Aorta (tissue), 5 donors: ENCODE measurements around the gene GRAMD2A. TPM values are rescaled to one million over a fixed set of nuclear protein-coding genes. Genes with fewer than 3 reads are reported as not detected.

ENCODE experiments used
- ATAC-seq: fragments of 200-7000 bp; cut with Tn5 transposase; one replicate; pipeline ENCODE4 v1.9.1; 2022; ENCODE audit warnings: moderate library complexity; ENCODE audit not compliant: low FRiP score
- DNase-seq, 2 donors: peaks; one replicate each; pipeline ENCODE4 v3.0.0-alpha.2; 2020
- H3K27ac ChIP-seq, 2 donors: one replicate each; pipeline ENCODE4 v1.5.1; 2013; ENCODE audit warnings: low read length in 2 of 2, mild to moderate bottlenecking in 2 of 2, moderate library complexity in 2 of 2, control low read depth in 1 of 2, inconsistent platforms in 1 of 2, low read depth in 1 of 2
- H3K27me3 ChIP-seq, 2 donors: one replicate each; pipeline ENCODE4 v1.6.1; 2013; ENCODE audit warnings: control low read depth in 1 of 2, low read length in 1 of 2, mild to moderate bottlenecking in 1 of 2, moderate library complexity in 1 of 2; ENCODE audit not compliant: insufficient read depth in 2 of 2, control insufficient read depth in 1 of 2
- H3K36me3 ChIP-seq, 2 donors: one replicate each; pipeline ENCODE4 v1.6.1; 2013; ENCODE audit warnings: control low read depth in 1 of 2, low read length in 1 of 2, mild to moderate bottlenecking in 1 of 2; ENCODE audit not compliant: insufficient read depth in 2 of 2, control insufficient read depth in 1 of 2
- H3K4me1 ChIP-seq, 2 donors: one replicate each; pipeline ENCODE4 v1.6.1; 2013; ENCODE audit warnings: low read length in 2 of 2, control low read depth in 1 of 2, mild to moderate bottlenecking in 1 of 2, moderate library complexity in 1 of 2; ENCODE audit not compliant: insufficient read depth in 2 of 2, control insufficient read depth in 1 of 2
- H3K4me3 ChIP-seq, 2 donors: one replicate each; pipeline ENCODE4 v1.5.1; 2013; ENCODE audit warnings: low read length in 2 of 2, control low read depth in 1 of 2, mild to moderate bottlenecking in 1 of 2
- H3K9me3 ChIP-seq: one replicate; pipeline ENCODE4 v1.6.1; 2013; ENCODE audit warnings: mild to moderate bottlenecking, low read length; ENCODE audit not compliant: control insufficient read depth
- WGBS, 2 donors: extraction: QIAGEN DNeasy Blood & Tissue Kit; methylation state at CpG; one replicate each; pipeline ENCODE4 v1.1.7; 2013; 5-methylcytosine and 5-hydroxymethylcytosine counted together
- intact Hi-C, 2 donors: fragments of 100-400 bp; cut with DNase I; formaldehyde crosslinking; loops; one replicate each; pipeline versions ENCODE4 v1.14.2 to v1.15.0; 2022
- polyA plus RNA-seq, 2 donors: library from polyadenylated mRNA; stranded (reverse); fragments of 200-250 nt; gene quantifications; one replicate each; pipeline ENCODE4 v1.2.3, GENCODE V29; 2013
- total RNA-seq, 2 donors: library from RNA; stranded (reverse); fragmentation: NEBNext Ultra II Directional; extraction: Animal tissue kit (Norgen Biotek cat#: 25700); gene quantifications; one replicate each; pipeline ENCODE4 v1.2.1, GENCODE V29; 2021
- donor health status: healthy with polysubstance abuse.
- donor health status: Bipolar disorder and iron deficiency.
- donor health status: DM: no; HTN: no; CAD: no.
- donor health status: DM: no; HTN: no; CAD: no.
- donor health status: DM: yes; HTN: yes; CAD: no.

GRAMD2A gene
- total and polyA plus RNA-seq, 4 donors: 0.13 to 1.5 (median 0.56) TPM

GRCh38 chr15:72169921-72170611 is 27.5 kb downstream of the GRAMD2A start:
- no peaks in the 10 kb centered on the region for H3K27me3 ChIP-seq
- ATAC-seq: no peak
- intact Hi-C loops: no loop called here
- no peaks in the 10 kb centered on the region for H3K36me3 ChIP-seq
- DNase-seq: peak; percentile 23 to 58
- no peak overlapping the region for H3K27ac ChIP-seq
- WGBS, 2 donors: 94 to 95% methylated on average over 16 of the region's 16 CpGs
- H3K4me1 ChIP-seq: no peaks in the 10 kb centered on the region
- H3K4me3 ChIP-seq: no peak overlapping the region
- H3K9me3 ChIP-seq: no peaks in the 10 kb centered on the region

GRCh38 chr15:72169236-72169920 is 28.2 kb downstream of the GRAMD2A start:
- no peak overlapping the region for H3K27ac ChIP-seq

GRCh38 chr15:72168808-72169190 is 28.8 kb downstream of the GRAMD2A start:
- Histone ChIP-seq H3K4me1 (no peaks in the 10 kb centered on the region), H3K9me3 (no peaks in the 10 kb centered on the region), H3K36me3 (no peaks in the 10 kb centered on the region), H3K27ac (no peak overlapping the region), H3K27me3 (no peaks in the 10 kb centered on the region), H3K4me3 (no peak overlapping the region)
- 25 to 26% methylated on average over 4 of the region's 4 CpGs for WGBS, 2 donors
- intact Hi-C loops: no loop called here
- DNase-seq (peak in 1 of 2 donors; percentile 37), ATAC-seq (no peak)

More at GRCh38 chr15:72169236-72169920, 28.2 kb downstream of the GRAMD2A start:
- intact Hi-C loops: no loop called here
- no peaks in the 10 kb centered on the region for H3K9me3 ChIP-seq
- H3K27me3 ChIP-seq: no peaks in the 10 kb centered on the region
- 82 to 90% methylated on average over 10 of the region's 10 CpGs for WGBS, 2 donors
- H3K4me1 ChIP-seq: no peaks in the 10 kb centered on the region
- H3K4me3 ChIP-seq: no peak overlapping the region
- no peak for ATAC-seq
- peak; percentile 29 to 62 for DNase-seq
- H3K36me3 ChIP-seq: no peaks in the 10 kb centered on the region

GRCh38 chr15:72168131-72168807 is 29.3 kb downstream of the GRAMD2A start:
- ATAC-seq (no peak), DNase-seq (peak in 1 of 2 donors; percentile 49)
- Histone ChIP-seq H3K27ac (no peak overlapping the region), H3K4me3 (no peak overlapping the region), H3K27me3 (no peaks in the 10 kb centered on the region), H3K4me1 (no peaks in the 10 kb centered on the region), H3K36me3 (no peaks in the 10 kb centered on the region), H3K9me3 (no peaks in the 10 kb centered on the region)
- intact Hi-C loops: no loop called here
- 12 to 13% methylated on average over 7 of the region's 7 CpGs for WGBS, 2 donors

GRCh38 chr15:72167445-72167844 is 30.1 kb downstream of the GRAMD2A start:
- Histone ChIP-seq H3K9me3 (no peaks in the 10 kb centered on the region), H3K27ac (no peak overlapping the region), H3K4me3 (no peak overlapping the region), H3K4me1 (no peaks in the 10 kb centered on the region), H3K27me3 (no peaks in the 10 kb centered on the region), H3K36me3 (no peaks in the 10 kb centered on the region)
- intact Hi-C loops: no loop called here
- DNase-seq: peak in 1 of 2 donors; percentile 20
- no peak for ATAC-seq
- 67% methylated on average over 6 of the region's 6 CpGs for WGBS, 2 donors

GRCh38 chr15:72166716-72167417 is 30.7 kb downstream of the GRAMD2A start:
- Histone ChIP-seq H3K4me1 (no peaks in the 10 kb centered on the region), H3K27me3 (no peaks in the 10 kb centered on the region), H3K4me3 (no peak overlapping the region), H3K27ac (no peak overlapping the region), H3K9me3 (no peaks in the 10 kb centered on the region), H3K36me3 (no peaks in the 10 kb centered on the region)
- DNase-seq: peak in 1 of 2 donors; percentile 24
- WGBS, 2 donors: 90 to 94% methylated on average over 5 of the region's 5 CpGs
- intact Hi-C loops: no loop called here
- ATAC-seq: no peak

GRCh38 chr15:72163719-72164118 is 33.9 kb downstream of the GRAMD2A start:
- Histone ChIP-seq H3K9me3 (no peaks in the 10 kb centered on the region), H3K4me1 (no peaks in the 10 kb centered on the region), H3K27ac (no peak overlapping the region), H3K27me3 (no peaks in the 10 kb centered on the region), H3K4me3 (no peak overlapping the region), H3K36me3 (no peaks in the 10 kb centered on the region)
- 60 to 61% methylated on average over 4 of the region's 4 CpGs for WGBS, 2 donors
- no peak for ATAC-seq
- DNase-seq: no peak
- intact Hi-C loops: no loop called here

GRCh38 chr15:72162569-72162968 is 35.0 kb downstream of the GRAMD2A start:
- Histone ChIP-seq H3K9me3 (no peaks in the 10 kb centered on the region), H3K4me3 (no peak overlapping the region), H3K36me3 (no peaks in the 10 kb centered on the region), H3K27ac (no peak overlapping the region), H3K27me3 (no peaks in the 10 kb centered on the region), H3K4me1 (no peaks in the 10 kb centered on the region)
- ATAC-seq (no peak), DNase-seq (peak in 1 of 2 donors; percentile 38)
- intact Hi-C loops: no loop called here
- WGBS, 2 donors: 95 to 100% methylated on average over 5 of the region's 5 CpGs
